Measurements from ENCODE around the gene SHMT2.
"Not testable (repeated sequence)": the region's sequence is repeated elsewhere in the genome, so short reads cannot be mapped to it uniquely, and the experiment has no call there.

The SHMT2 gene

GRCh38 chr12:57262126-57262822, 32.8 kb downstream of the SHMT2 start:
- DNase-seq (ENCODE audit: low spot score): no peak

GRCh38 chr12:57263096-57263495, 33.6 kb downstream of the SHMT2 start:
- no peak for DNase-seq (ENCODE audit: low spot score)

- no peak for DNase-seq (ENCODE audit: low spot score)
These were observed 37.2 kb downstream of the SHMT2 start for GRCh38 chr12:57266681-57267080.

GRCh38 chr12:57268264-57268663, 38.8 kb downstream of the SHMT2 start:
- DNase-seq (ENCODE audit: low spot score): no peak

GRCh38 chr12:57270966-57271470, 41.5 kb downstream of the SHMT2 start:
- no peak for DNase-seq (ENCODE audit: low spot score)

- no peak for DNase-seq (ENCODE audit: low spot score)
These were observed 43.0 kb downstream of the SHMT2 start for GRCh38 chr12:57272337-57273151.

- no peak for DNase-seq (ENCODE audit: low spot score)
These were observed 44.0 kb downstream of the SHMT2 start for GRCh38 chr12:57273516-57273915.

- not testable (repeated sequence) for DNase-seq (ENCODE audit: low spot score)
These were observed 46.7 kb downstream of the SHMT2 start for GRCh38 chr12:57276233-57276632.

GRCh38 chr12:57276935-57277563, 47.5 kb downstream of the SHMT2 start:
- DNase-seq (ENCODE audit: low spot score): no peak

GRCh38 chr12:57278465-57279381, 49.2 kb downstream of the SHMT2 start:
- DNase-seq (ENCODE audit: low spot score): no peak

- DNase-seq (ENCODE audit: low spot score): peak; percentile 95
These were observed 50.9 kb downstream of the SHMT2 start for GRCh38 chr12:57280211-57281062.

GRCh38 chr12:57282073-57282472, 52.6 kb downstream of the SHMT2 start:
- DNase-seq (ENCODE audit: low spot score): not testable (repeated sequence)

Small RNA genes within 50 kb of the gene (small RNA-seq; reads per million reads assigned to genes)
- 0.05 to 0.98 reads per million in 2 experiments for gene MIR1228

Measured in SK-N-DZ (cell line).